HG03575 (cell line): Measurements from ENCODE around the gene VDAC1.

ENCODE experiments used
- ATAC-seq: cut with Tn5 transposase; IDR thresholded peaks from one replicate; pipeline ENCODE4 v1.9.1; 2021; ENCODE audit not compliant: unreplicated experiment, insufficient number of reproducible peaks, low FRiP score; ENCODE audit errors: extremely low read depth

VDAC1 gene

DNA sequence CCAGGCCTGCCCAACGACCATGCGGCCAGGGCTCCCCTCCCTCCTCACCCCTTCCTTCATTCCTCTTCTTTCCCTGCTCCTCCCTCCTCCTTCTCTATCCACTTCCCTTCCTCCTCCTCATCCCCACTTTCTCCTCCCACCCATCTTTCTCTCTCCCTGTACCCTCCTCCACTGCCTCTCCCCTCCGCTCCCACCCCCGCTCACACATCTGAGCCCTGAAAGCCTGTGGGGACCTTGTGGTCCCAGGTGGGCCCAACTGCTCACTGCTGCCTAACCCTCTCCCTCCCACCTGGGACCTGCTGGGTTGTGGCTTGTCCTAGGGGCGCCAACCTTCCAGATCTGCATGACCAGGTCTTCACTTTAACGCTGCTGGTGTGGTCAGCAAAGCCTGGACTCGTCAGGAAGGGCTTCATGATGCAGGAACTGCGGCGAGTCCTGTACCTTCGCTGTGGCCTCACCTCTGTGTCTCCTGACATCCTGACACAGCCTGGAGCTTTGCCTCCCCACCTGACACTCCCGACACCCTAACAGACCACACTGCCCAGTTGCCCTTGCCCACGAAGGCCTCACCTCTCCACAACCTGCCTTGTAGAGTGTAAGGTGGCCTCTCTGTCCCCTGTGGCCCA lies 71.0 kb downstream of the VDAC1 start:
- no peak for ATAC-seq

DNA sequence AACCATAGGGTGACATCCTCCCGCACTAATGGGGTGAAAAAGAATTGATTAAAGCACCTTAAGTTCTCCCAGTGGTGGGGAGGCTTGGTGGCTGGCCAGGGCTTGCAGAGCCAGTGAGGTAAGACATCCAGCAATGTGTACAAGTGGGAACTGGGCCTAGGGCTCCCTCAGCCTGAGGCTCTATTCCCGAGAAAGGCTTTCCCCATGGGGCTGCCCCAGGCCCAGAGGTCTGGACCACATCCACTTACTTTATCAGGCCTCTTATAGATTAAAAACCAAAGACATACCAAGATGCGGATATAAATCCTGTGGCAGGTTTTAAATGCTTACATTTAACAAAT lies 71.6 kb downstream of the VDAC1 start:
- ATAC-seq = no peak

GRCh38 chr5:133932441-133933168 lies 72.2 kb downstream of the VDAC1 start:
- ATAC-seq = no peak

DNA sequence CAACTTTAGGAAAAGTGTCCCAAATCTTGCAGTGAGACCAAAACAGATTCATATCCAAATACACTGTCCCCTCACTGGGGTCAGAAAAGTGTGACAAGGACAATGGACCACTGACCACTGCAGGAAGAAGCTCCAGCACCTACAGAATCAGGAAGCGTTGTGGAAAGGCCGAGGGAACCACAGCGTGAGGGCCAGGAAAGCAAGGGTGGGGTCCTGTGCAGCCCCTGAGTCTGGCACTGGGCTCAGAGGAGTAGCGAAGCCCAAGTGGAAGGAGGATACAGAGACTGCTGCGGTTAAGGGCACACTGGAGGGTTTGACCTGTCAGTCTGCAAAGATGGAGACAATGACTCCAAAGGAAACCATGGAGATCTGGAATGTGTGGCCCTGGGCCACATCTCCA lies 73.2 kb downstream of the VDAC1 start:
- no peak for ATAC-seq

DNA sequence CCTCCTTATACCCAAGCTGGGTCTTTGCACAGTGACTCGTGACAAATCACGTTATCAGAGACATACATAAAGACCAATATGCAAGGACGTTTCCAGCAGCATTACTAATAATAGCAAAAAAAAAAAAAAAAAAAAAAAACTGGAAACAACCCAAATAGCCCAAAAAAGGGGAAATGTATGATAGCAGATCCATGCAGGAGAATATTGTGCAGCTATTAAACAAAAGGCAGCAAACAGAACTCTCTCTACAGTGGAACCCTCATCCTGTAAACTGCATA lies 74.0 kb downstream of the VDAC1 start:
- no peak for ATAC-seq

- no peak for ATAC-seq
These were observed 74.5 kb downstream of the VDAC1 start for GRCh38 chr5:133930061-133930812.

DNA sequence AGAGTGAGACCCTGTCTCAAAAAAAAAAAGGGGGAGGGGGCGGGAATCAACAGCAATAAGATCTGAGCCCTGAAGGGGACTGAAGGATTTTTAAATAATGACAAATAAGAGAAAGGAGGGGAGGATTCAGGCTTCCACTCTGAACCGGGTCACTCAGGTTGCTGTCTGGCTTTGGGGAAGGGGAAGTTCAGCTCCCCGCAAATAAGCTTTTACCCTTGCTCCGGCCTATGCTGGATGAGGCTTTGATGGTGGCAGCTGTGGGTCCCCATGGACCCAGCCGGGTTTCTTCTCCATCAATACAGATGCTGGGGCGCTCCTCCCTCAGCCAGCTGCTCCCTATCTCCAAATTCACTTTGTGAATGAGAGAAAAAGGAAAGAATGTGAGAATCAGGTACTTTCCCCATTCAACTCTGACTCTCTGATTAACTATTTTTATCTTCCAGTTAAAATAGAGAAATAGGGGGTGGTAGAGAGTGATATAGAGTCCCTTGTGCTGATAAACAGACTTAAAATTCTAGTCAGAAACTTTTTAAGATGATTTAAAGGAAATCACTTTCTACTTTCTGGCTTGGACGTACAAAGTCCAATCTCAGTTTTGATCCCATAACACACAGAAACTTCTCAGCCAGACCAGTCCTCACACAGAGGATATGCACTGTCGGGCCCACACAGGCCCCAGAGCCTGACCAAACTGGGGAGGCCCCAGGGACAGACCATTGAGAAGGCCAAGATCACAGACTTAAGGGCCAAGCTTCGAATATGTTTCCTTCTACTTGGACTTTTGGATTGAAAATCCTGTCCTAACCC lies 76.0 kb downstream of the VDAC1 start:
- ATAC-seq = no peak

DNA sequence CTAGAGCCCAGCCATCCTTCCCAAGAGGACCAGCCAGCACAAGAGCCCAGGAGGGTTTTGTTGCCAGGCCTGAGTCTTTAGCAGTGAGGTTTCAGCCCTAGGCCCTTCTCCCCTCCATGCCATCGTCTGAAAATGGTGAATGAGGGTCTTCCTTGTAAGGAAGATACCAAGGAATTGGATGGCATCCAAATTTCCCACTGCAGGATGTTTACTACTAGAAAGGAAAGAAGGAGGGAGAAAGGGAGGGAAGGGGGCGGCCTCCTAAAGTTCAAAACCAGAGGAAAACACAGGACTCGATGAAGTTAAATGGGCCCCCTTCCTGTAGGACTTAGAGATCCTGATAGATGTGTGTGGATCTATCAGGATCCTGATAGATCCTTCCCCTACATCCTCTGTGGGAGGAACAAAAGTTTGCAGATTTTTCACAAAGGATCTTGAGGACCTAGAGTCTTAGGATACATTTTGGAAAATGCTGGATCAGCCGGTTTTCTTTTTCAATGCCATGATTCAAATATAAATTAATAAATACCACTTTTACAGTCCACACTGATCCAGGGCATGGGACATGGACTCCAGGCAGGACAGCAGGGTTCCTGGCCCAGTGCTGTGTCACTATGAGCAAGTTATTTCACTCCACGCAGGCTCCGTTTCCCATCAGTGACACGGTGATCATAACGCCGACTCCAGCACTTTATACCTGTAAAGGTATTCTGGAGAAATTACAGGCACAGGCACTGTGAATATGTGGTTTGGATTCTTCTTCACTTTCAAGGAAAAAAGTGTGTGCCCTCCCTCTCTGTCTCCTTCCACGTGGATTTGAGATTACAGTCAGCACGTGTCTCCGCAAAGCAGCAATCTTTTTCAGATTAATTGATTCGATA lies 77.2 kb downstream of the VDAC1 start:
- no peak for ATAC-seq

DNA sequence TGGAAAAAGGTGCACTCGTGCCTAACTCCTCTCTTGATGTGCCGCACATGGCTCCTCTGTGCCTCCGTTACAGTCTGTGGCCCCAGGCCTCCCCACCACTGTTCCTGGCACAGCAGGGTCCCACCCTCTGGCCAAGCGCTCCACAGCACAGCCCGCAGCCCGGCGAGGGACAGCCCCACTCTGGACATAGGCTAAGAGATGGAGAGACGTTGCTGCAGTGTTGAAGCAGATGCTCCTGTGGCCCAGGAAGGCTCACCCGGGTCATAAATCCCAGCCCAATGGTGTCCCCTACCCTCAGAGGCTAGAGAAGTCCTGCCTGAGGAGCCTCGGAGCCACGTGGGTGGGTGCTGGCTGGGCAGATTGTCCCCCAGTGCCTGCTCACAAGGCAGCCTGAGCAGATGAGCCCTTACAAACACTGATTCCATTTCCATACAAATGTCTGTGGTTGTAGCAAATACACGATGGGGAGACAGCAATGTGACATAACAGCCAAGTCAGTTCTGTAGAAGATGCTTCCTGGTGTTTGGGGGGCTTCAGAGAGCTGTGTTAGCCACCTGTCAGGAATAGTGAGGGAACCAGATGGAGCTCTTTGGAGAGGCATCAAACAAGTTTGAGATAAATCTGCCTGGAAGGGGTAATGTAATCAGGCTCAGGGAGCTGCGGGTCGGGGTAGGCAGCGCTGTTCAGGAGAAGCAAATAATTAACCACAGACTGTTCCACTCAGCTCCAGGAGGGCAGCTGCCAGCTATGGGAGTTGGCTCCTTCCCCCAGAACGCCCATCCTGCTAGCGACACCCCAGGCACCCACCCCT lies 78.1 kb downstream of the VDAC1 start:
- no peak for ATAC-seq

GRCh38 chr5:133925866-133926488 lies 78.8 kb downstream of the VDAC1 start:
- no peak for ATAC-seq

- no peak for ATAC-seq
These were observed 79.5 kb downstream of the VDAC1 start for GRCh38 chr5:133925269-133925668.

GRCh38 chr5:133924221-133924920 lies 80.4 kb downstream of the VDAC1 start:
- ATAC-seq = no peak

GRCh38 chr5:133921979-133922378 lies 82.8 kb downstream of the VDAC1 start:
- ATAC-seq = no peak
